Liver (tissue), 9 donors: ENCODE results near the gene CRHR2. TPM values are rescaled to one million over a fixed set of nuclear protein-coding genes. Genes with fewer than 3 reads are reported as not detected.

Source experiments
- DNase-seq: peaks from one replicate; pipeline ENCODE4 v3.0.0-alpha.2; 2017; ENCODE audit warnings: low spot score
- H3K27ac ChIP-seq, 2 donors: one replicate each; pipeline ENCODE4 v1.7.0; 2013; ENCODE audit warnings: inconsistent platforms in 2 of 2, low read length in 2 of 2, control low read depth in 1 of 2, low read depth in 1 of 2, mild to moderate bottlenecking in 1 of 2
- H3K27me3 ChIP-seq, 4 donors: one replicate each; pipeline versions ENCODE4 v1.6.1 to v1.7.0; 2013; ENCODE audit warnings: low read length in 3 of 4, inconsistent platforms in 1 of 4, mild to moderate bottlenecking in 1 of 4, moderate library complexity in 1 of 4; ENCODE audit not compliant: control insufficient read depth in 4 of 4, insufficient read depth in 4 of 4
- H3K36me3 ChIP-seq, 4 donors: one replicate each; pipeline versions ENCODE4 v1.6.1 to v1.7.0; 2013; ENCODE audit warnings: low read length in 3 of 4, mild to moderate bottlenecking in 3 of 4, low read depth in 1 of 4, moderate library complexity in 1 of 4; ENCODE audit not compliant: control insufficient read depth in 4 of 4, insufficient read depth in 3 of 4
- H3K4me1 ChIP-seq, 4 donors: one replicate each; pipeline versions ENCODE4 v1.6.1 to v1.7.0; 2013; ENCODE audit warnings: low read length in 3 of 4, mild to moderate bottlenecking in 3 of 4, moderate library complexity in 1 of 4; ENCODE audit not compliant: control insufficient read depth in 4 of 4, insufficient read depth in 4 of 4
- H3K4me3 ChIP-seq, 3 donors: one replicate each; pipeline versions ENCODE4 v1.6.1 to v1.7.0; 2013; ENCODE audit warnings: low read length in 3 of 3, control low read depth in 1 of 3, low read depth in 1 of 3, mild to moderate bottlenecking in 1 of 3
- H3K9ac ChIP-seq, 2 donors: one replicate each; pipeline ENCODE4 v1.7.0; 2013; ENCODE audit warnings: low read length in 2 of 2, mild to moderate bottlenecking in 2 of 2, moderate library complexity in 2 of 2, control low read depth in 1 of 2, low read depth in 1 of 2
- H3K9me3 ChIP-seq, 4 donors: one replicate each; pipeline versions ENCODE4 v1.6.1 to v1.7.0; 2013; ENCODE audit warnings: low read length in 3 of 4; ENCODE audit not compliant: control insufficient read depth in 4 of 4
- CTCF ChIP-seq: fragments of 150-350 bp; IDR thresholded peaks from 2 replicates; pipeline ENCODE4 v1.5.1; 2017; ENCODE audit warnings: improper control_type of control experiment, low read depth, low read length; ENCODE audit not compliant: missing input control
- EGR1 ChIP-seq, 2 donors: IDR thresholded peaks; 2 replicates each; pipeline ENCODE4 v1.6.1; 2016 to 2018; ENCODE audit warnings: antibody characterized with exemption in 2 of 2, low read depth in 2 of 2
- FOXA1 ChIP-seq: IDR thresholded peaks from 2 replicates; pipeline ENCODE4 v1.6.1; 2016; ENCODE audit warnings: antibody characterized with exemption
- FOXA2 ChIP-seq: IDR thresholded peaks from 2 replicates; pipeline ENCODE4 v1.6.1; 2016; ENCODE audit warnings: antibody characterized with exemption
- GABPA ChIP-seq, 2 donors: IDR thresholded peaks in 1 of 2; conservative IDR thresholded peaks in 1 of 2; 2 replicates each; pipeline ENCODE4 v1.6.1; 2016; ENCODE audit warnings: antibody characterized with exemption in 2 of 2, mild to moderate bottlenecking in 1 of 2, moderate library complexity in 1 of 2
- HNF4A ChIP-seq, 2 donors: conservative IDR thresholded peaks; 2 replicates each; pipeline ENCODE4 v1.6.1; 2016; ENCODE audit warnings: antibody characterized with exemption in 2 of 2, mild to moderate bottlenecking in 2 of 2
- HNF4G ChIP-seq: IDR thresholded peaks from 2 replicates; pipeline ENCODE4 v1.6.1; 2016; ENCODE audit warnings: antibody characterized with exemption
- JUND ChIP-seq, 2 donors: IDR thresholded peaks; 2 replicates each; pipeline ENCODE4 v1.6.1; 2016; ENCODE audit warnings: antibody characterized with exemption in 2 of 2
- NR2F2 ChIP-seq: IDR thresholded peaks from 2 replicates; pipeline ENCODE4 v1.6.1; 2016; ENCODE audit warnings: antibody characterized with exemption
- RAD21 ChIP-seq, 2 donors: IDR thresholded peaks; 2 replicates each; pipeline ENCODE4 v1.6.1; 2016; ENCODE audit warnings: antibody characterized with exemption in 2 of 2, mild to moderate bottlenecking in 2 of 2
- RXRA ChIP-seq, 2 donors: IDR thresholded peaks; 2 replicates each; pipeline ENCODE4 v1.6.1; 2017 to 2018; ENCODE audit warnings: antibody characterized with exemption in 2 of 2, mild to moderate bottlenecking in 1 of 2
- SP1 ChIP-seq: IDR thresholded peaks from 2 replicates; pipeline ENCODE4 v1.6.1; 2018; ENCODE audit warnings: antibody characterized with exemption, mild to moderate bottlenecking
- TAF1 ChIP-seq: conservative IDR thresholded peaks from 2 replicates; pipeline ENCODE4 v1.6.1; 2016; ENCODE audit warnings: antibody characterized with exemption, mild to moderate bottlenecking
- YY1 ChIP-seq: IDR thresholded peaks from 2 replicates; pipeline ENCODE4 v1.6.1; 2016; ENCODE audit warnings: antibody characterized with exemption, mild to moderate bottlenecking
- ZBTB33 ChIP-seq: IDR thresholded peaks from 2 replicates; pipeline ENCODE4 v1.6.1; 2016; ENCODE audit warnings: antibody characterized with exemption
- WGBS: extraction: QIAGEN DNeasy Blood & Tissue Kit; methylation state at CpG from one replicate; pipeline ENCODE4 v1.1.7; 2013; 5-methylcytosine and 5-hydroxymethylcytosine counted together
- polyA plus RNA-seq, 2 donors: library from polyadenylated mRNA; stranded (reverse) in 1 of 2; unstranded in 1 of 2; fragments of 200-250 nt in 1 of 2; fragments of >200 nt in 1 of 2; fragmentation: Nextera tagmentation in 1 of 2; extraction: Ambion mirVana in 1 of 2; gene quantifications; one replicate each; pipeline versions ENCODE4 v1.2.1 to v1.2.3, GENCODE V29; 2013 to 2015
- total RNA-seq, 2 donors: library from RNA; depleted of rRNA; stranded (reverse); fragments of >200 nt; gene quantifications; one replicate each; pipeline ENCODE4 v1.2.3, GENCODE V29; 2014
- TF ChIP-seq, protein P1 (sequence below): IDR thresholded peaks from 2 replicates; pipeline ENCODE4 v1.6.1; 2016; ENCODE audit warnings: antibody characterized with exemption
- TF ChIP-seq, protein P2 (sequence below): IDR thresholded peaks from 2 replicates; pipeline ENCODE4 v1.6.1; 2016; ENCODE audit warnings: antibody characterized with exemption
- TF ChIP-seq, protein P3 (sequence below): IDR thresholded peaks from 2 replicates; pipeline ENCODE4 v1.6.1; 2016; ENCODE audit warnings: antibody characterized with exemption, mild to moderate bottlenecking
- donor health status: healthy.
- donor health status: healthy.
- donor health status: healthy.
- donor health status: healthy.
- donor health status: healthy.

Gene CRHR2
- total and polyA plus RNA-seq, 4 donors: not detected

DNA sequence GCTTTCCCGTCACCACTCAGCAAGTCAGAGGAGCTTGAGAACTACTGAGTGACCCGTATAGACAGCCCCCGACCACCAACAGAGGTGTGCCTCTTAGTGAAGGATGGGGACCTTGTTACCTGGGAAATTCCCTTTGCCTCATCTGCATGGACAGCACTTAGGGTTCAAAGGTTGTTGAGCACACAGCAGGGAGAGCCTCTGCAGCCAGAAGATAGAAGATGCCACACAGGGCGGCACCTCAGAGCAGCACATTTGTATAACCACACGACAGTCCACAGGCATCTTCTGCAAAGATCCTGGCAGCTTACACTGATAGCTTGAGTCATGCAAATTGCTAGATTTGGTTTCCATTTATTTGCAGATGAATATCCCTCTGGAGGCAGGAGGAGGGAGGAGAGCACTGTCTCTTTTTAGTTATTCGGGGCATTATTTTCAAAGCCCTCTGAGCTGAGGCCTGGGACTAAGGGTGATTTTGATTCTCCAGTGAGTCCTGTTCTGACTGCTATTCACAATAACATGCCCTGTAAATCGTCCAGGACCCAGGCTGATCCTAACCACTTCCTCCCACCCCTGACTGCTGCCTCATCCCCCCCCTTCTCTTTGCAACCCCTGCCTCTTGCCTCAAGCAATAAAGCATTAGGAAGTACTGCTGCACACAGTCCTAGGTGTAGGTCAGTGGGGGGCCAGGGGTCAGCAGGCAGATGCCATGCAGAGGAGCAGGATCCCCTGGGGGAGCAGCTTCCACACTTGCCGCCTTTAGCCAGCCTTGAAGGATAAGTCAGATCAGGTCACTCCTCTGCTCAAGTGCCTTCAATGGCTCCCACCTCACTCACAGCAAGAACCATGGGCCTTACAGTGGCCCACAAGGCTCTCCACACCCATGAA lies 45.0 kb upstream of the CRHR2 start:
- WGBS: 64% methylated on average over 8 of the region's 8 CpGs
- Histone ChIP-seq H3K9me3 (no peaks in the 10 kb centered on the region), H3K9ac (no peak overlapping the region), H3K4me3 (no peak overlapping the region), H3K27me3 (peaks cover 0 to 2% (median 0%) of the 10 kb centered on the region in 4 donors), H3K36me3 (no peaks in the 10 kb centered on the region), H3K4me1 (no peaks in the 10 kb centered on the region), H3K27ac (no peak overlapping the region)
- DNase-seq: no peak
- no peak for TF ChIP-seq HNF4G
- TF ChIP-seq TAF1: no peak

GRCh38 chr7:30726296-30727006 lies 44.2 kb upstream of the CRHR2 start:
- Histone ChIP-seq H3K36me3 (no peaks in the 10 kb centered on the region), H3K9me3 (no peaks in the 10 kb centered on the region), H3K27me3 (peaks cover 0 to 2% (median 0%) of the 10 kb centered on the region in 4 donors), H3K9ac (no peak overlapping the region), H3K4me1 (no peaks in the 10 kb centered on the region), H3K4me3 (no peak overlapping the region), H3K27ac (no peak overlapping the region)
- DNase-seq: no peak
- 95% methylated on average over 7 of the region's 7 CpGs for WGBS
- no peak for TF ChIP-seq YY1
- TF ChIP-seq FOXA2: no peak
- TF ChIP-seq HNF4A (conservative IDR thresholded peaks at IDR 0.05): no peak
- no peak for TF ChIP-seq FOXA1
- TF ChIP-seq HNF4G: no peak
- TF ChIP-seq TAF1: no peak
- TF ChIP-seq RAD21 (IDR thresholded peaks at IDR 0.05): no peak
- TF ChIP-seq EGR1 (IDR thresholded peaks at IDR 0.05; ENCODE audit: low read depth in 2 of 2): no peak
- TF ChIP-seq SP1: no peak
- TF ChIP-seq, protein P1, sequence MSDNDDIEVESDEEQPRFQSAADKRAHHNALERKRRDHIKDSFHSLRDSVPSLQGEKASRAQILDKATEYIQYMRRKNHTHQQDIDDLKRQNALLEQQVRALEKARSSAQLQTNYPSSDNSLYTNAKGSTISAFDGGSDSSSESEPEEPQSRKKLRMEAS: no peak
- TF ChIP-seq NR2F2: no peak
- no peak for TF ChIP-seq GABPA (IDR thresholded peaks at IDR 0.05 in 1 of 2, conservative IDR thresholded peaks at IDR 0.05 in 1 of 2)
- TF ChIP-seq ZBTB33: no peak
- TF ChIP-seq RXRA (IDR thresholded peaks at IDR 0.05): no peak
- TF ChIP-seq JUND (IDR thresholded peaks at IDR 0.05): no peak
- TF ChIP-seq, protein P2, sequence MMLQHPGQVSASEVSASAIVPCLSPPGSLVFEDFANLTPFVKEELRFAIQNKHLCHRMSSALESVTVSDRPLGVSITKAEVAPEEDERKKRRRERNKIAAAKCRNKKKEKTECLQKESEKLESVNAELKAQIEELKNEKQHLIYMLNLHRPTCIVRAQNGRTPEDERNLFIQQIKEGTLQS: no peak

GRCh38 chr7:30723776-30724175 lies 41.5 kb upstream of the CRHR2 start:
- no peak overlapping the region for H3K27ac ChIP-seq
- H3K27me3 ChIP-seq: peaks cover 0 to 2% (median 0%) of the 10 kb centered on the region in 4 donors
- no peak overlapping the region for H3K4me3 ChIP-seq
- peaks cover 0 to 3% (median 0%) of the 10 kb centered on the region in 4 donors for H3K9me3 ChIP-seq
- 66% methylated on average over 4 of the region's 4 CpGs for WGBS
- no peak for DNase-seq
- no peak overlapping the region for H3K9ac ChIP-seq
- H3K36me3 ChIP-seq: no peaks in the 10 kb centered on the region
- H3K4me1 ChIP-seq: no peaks in the 10 kb centered on the region
- TF ChIP-seq, protein P1: no peak
- TF ChIP-seq TAF1 (no peak), RAD21 (IDR thresholded peaks at IDR 0.05) (no peak), CTCF (no peak), YY1 (no peak), HNF4G (no peak), RXRA (IDR thresholded peaks at IDR 0.05) (no peak), EGR1 (IDR thresholded peaks at IDR 0.05; ENCODE audit: low read depth in 2 of 2) (no peak), NR2F2 (no peak), GABPA (IDR thresholded peaks at IDR 0.05 in 1 of 2, conservative IDR thresholded peaks at IDR 0.05 in 1 of 2) (no peak)
- TF ChIP-seq, protein P3, sequence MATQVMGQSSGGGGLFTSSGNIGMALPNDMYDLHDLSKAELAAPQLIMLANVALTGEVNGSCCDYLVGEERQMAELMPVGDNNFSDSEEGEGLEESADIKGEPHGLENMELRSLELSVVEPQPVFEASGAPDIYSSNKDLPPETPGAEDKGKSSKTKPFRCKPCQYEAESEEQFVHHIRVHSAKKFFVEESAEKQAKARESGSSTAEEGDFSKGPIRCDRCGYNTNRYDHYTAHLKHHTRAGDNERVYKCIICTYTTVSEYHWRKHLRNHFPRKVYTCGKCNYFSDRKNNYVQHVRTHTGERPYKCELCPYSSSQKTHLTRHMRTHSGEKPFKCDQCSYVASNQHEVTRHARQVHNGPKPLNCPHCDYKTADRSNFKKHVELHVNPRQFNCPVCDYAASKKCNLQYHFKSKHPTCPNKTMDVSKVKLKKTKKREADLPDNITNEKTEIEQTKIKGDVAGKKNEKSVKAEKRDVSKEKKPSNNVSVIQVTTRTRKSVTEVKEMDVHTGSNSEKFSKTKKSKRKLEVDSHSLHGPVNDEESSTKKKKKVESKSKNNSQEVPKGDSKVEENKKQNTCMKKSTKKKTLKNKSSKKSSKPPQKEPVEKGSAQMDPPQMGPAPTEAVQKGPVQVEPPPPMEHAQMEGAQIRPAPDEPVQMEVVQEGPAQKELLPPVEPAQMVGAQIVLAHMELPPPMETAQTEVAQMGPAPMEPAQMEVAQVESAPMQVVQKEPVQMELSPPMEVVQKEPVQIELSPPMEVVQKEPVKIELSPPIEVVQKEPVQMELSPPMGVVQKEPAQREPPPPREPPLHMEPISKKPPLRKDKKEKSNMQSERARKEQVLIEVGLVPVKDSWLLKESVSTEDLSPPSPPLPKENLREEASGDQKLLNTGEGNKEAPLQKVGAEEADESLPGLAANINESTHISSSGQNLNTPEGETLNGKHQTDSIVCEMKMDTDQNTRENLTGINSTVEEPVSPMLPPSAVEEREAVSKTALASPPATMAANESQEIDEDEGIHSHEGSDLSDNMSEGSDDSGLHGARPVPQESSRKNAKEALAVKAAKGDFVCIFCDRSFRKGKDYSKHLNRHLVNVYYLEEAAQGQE: no peak
